IPS-18a (cell line): ENCODE measurements around the gene ADORA2A.

ENCODE experiments used
- H3K27ac ChIP-seq: one replicate; pipeline ENCODE4 v1.5.1; 2013; ENCODE audit warnings: low read length
- H3K27me3 ChIP-seq: one replicate; pipeline ENCODE4 v1.6.1; 2013; ENCODE audit warnings: mild to moderate bottlenecking, low read length; ENCODE audit not compliant: control insufficient read depth, insufficient read depth
- H3K36me3 ChIP-seq: one replicate; pipeline ENCODE4 v1.6.1; 2013; ENCODE audit warnings: low read depth, low read length; ENCODE audit not compliant: control insufficient read depth
- H3K4me1 ChIP-seq: one replicate; pipeline ENCODE4 v1.6.1; 2013; ENCODE audit warnings: low read depth, low read length; ENCODE audit not compliant: control insufficient read depth
- H3K4me3 ChIP-seq: one replicate; pipeline ENCODE4 v1.5.1; 2013; ENCODE audit warnings: low read length
- H3K9ac ChIP-seq: one replicate; pipeline ENCODE4 v1.6.1; 2013; ENCODE audit warnings: mild to moderate bottlenecking, low read length, moderate library complexity
- H3K9me3 ChIP-seq: one replicate; pipeline ENCODE4 v1.6.1; 2013; ENCODE audit warnings: low read depth, low read length; ENCODE audit not compliant: control insufficient read depth

ADORA2A gene

GRCh38 chr22:24413271-24413670, 14.1 kb upstream of the ADORA2A start:
- Histone ChIP-seq H3K9ac (no peak overlapping the region), H3K27me3 (no peaks in the 10 kb centered on the region), H3K4me1 (no peaks in the 10 kb centered on the region), H3K4me3 (no peak overlapping the region), H3K36me3 (peaks cover 9% of the 10 kb centered on the region), H3K27ac (no peak overlapping the region), H3K9me3 (no peaks in the 10 kb centered on the region)

GRCh38 chr22:24413736-24414385, 13.5 kb upstream of the ADORA2A start:
- no peak overlapping the region for H3K4me3 ChIP-seq
- no peaks in the 10 kb centered on the region for H3K9me3 ChIP-seq
- no peak overlapping the region for H3K27ac ChIP-seq
- H3K36me3 ChIP-seq = peaks cover 9% of the 10 kb centered on the region
- no peak overlapping the region for H3K9ac ChIP-seq
- H3K4me1 ChIP-seq = no peaks in the 10 kb centered on the region
- no peaks in the 10 kb centered on the region for H3K27me3 ChIP-seq

DNA sequence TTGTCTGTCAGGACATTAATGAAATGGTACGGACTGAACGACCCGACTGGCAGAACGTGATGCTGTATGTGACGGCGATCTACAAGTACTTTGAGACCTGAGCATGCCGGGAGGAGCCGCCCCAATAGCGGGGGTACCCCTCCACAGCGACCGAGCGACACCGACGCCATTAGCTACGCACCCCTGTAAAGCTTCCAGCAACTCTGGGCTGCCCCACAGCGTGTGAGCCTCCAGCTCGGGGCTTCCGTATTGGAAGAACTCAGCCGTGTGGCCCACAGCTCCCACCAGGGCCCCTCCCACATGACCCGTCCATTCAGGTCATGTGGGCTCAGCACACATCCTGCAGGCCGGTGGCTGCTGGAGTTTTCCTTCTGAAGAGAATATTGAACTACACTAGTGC, 12.9 kb upstream of the ADORA2A start:
- peaks cover 9% of the 10 kb centered on the region for H3K36me3 ChIP-seq
- no peak overlapping the region for H3K9ac ChIP-seq
- no peak overlapping the region for H3K4me3 ChIP-seq
- H3K9me3 ChIP-seq = no peaks in the 10 kb centered on the region
- no peak overlapping the region for H3K27ac ChIP-seq
- peaks cover 4% of the 10 kb centered on the region for H3K4me1 ChIP-seq
- H3K27me3 ChIP-seq = no peaks in the 10 kb centered on the region

DNA sequence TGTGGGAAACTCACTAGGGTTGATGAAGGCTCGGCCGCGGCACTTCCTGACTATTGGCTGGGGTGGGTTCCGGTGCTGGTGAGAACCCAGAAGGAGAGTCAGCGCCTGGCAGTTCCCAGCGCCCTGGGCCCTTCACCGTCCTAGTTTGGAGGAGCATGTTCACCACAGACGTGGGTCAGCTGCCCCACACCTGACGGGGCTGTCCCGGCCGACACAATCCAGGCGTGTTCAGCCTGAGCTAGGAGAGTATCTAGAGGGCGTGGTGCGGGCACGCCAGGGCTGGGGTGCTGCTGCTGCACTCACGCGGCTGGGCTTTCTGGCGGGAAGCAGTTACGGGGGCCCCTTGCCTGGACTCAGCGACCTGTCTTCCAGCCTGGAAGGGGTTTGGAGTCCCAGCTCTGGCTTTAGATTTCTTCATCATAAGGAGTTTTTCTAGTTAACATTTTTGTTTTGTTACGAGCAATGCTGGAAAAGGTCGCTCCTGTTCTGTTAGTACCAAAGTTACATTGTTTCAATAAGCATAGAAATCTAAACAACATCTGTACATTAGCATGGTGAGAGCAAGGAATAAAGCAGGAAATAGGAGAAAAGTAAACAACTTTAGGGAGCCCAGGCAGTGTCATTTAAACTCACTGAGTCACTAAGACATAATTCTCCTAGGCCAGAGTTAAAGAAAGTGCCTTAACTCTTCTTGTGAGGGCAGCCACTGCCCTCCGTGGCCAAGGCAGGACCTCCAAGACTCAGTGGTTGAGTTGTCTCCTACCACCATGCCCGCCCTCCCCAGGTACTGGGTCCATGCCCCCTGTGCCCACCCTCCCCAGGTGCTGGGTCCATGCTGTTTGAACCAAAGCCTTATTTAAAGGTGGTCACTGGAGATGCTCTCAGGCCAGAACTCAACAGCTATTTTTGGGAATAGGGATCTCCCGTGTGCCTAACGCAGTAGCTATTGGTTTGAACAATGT, 12.1 kb upstream of the ADORA2A start:
- Histone ChIP-seq H3K27ac (no peak overlapping the region), H3K9ac (no peak overlapping the region), H3K9me3 (no peaks in the 10 kb centered on the region), H3K36me3 (peaks cover 9% of the 10 kb centered on the region), H3K4me1 (peaks cover 8% of the 10 kb centered on the region), H3K27me3 (no peaks in the 10 kb centered on the region), H3K4me3 (no peak overlapping the region)

- Histone ChIP-seq H3K27me3 (no peaks in the 10 kb centered on the region), H3K27ac (no peak overlapping the region), H3K9me3 (no peaks in the 10 kb centered on the region), H3K4me1 (peaks cover 8% of the 10 kb centered on the region), H3K4me3 (no peak overlapping the region), H3K36me3 (peaks cover 9% of the 10 kb centered on the region), H3K9ac (no peak overlapping the region)
These were observed 11.3 kb upstream of the ADORA2A start for GRCh38 chr22:24416095-24416494.

DNA sequence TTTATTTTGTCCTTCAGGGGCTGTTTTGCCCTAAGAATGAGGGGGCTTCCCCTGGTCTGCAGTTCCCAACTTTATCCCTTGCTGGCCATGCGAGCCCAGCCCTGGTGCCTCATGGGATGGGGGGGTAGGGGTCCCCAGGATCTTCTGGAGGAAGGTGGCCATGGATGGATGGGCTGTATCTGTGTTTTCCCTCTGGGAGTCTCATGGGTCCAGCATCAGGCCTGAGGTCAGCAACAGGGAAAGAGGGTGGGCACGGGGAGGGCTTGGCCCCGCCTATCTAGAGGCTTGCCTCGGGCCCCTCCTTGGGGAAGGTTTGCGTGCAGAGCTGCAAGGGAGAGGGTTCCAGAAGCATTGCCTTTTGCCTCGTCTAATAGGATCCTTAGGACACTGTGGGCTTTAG, 10.8 kb upstream of the ADORA2A start:
- Histone ChIP-seq H3K9me3 (no peaks in the 10 kb centered on the region), H3K27me3 (no peaks in the 10 kb centered on the region), H3K36me3 (peaks cover 9% of the 10 kb centered on the region), H3K27ac (no peak overlapping the region), H3K4me3 (no peak overlapping the region), H3K9ac (no peak overlapping the region), H3K4me1 (peaks cover 8% of the 10 kb centered on the region)

DNA sequence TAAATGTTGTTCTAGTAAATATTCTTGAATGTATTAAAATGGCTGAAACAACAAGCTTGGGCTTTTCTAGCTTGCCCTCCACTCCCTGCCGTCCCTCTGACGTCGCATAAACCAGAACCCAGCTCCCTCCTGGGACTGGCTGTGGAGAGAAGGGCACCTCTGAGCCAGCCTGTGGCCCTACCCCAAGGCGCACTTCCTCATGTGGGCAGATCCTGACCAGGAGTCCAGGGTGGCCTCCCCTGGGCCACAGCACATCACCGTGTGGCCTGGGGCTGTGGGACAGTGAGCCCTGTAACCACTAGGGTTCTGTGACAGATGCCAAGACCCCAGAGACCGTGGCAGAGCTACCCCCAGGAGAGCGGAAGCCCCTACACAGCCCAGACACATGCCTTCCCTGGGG, 10.2 kb upstream of the ADORA2A start:
- Histone ChIP-seq H3K9me3 (no peaks in the 10 kb centered on the region), H3K27ac (no peak overlapping the region), H3K9ac (no peak overlapping the region), H3K4me3 (no peak overlapping the region), H3K4me1 (peaks cover 8% of the 10 kb centered on the region), H3K27me3 (no peaks in the 10 kb centered on the region), H3K36me3 (peaks cover 9% of the 10 kb centered on the region)

DNA sequence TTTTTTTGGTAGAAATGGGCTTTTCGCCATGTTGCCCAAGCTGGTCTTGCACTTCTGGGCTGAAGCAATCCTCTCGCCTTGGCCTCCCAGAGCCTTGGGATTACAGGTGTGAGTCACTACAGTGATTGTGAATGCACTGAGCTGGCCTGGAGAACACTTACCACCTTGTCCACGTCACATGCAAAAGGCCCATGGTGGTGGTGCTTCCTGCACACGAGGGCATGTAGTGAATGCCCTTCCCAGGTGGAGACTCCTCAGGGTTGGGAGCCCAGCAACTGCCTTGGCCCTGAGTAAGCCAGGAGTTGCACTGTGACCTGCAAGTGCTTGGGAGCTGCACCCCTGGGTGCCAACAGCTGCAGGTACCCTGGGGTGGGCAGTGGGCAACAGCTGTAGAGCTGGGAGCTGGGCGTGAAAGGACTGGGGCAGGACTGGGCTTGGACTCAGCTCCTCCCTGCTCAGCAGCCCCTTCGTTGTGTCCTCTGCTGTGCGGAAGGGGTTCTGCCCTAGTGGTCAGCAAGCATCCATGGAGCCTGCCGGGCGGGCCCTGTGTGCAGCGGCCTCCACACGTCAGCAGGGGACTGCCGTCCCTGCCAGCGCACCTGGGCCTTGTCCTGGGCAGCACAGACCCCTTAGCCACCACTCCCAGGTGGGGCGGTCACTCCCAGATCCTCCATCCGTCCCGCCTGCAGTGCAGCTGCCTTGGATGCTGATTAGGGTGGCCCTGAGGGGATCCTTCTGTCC, 9.3 kb upstream of the ADORA2A start:
- H3K27ac ChIP-seq = no peak overlapping the region
- no peak overlapping the region for H3K9ac ChIP-seq
- H3K4me1 ChIP-seq = peaks cover 8% of the 10 kb centered on the region
- no peaks in the 10 kb centered on the region for H3K27me3 ChIP-seq
- H3K4me3 ChIP-seq = no peak overlapping the region
- no peaks in the 10 kb centered on the region for H3K9me3 ChIP-seq
- H3K36me3 ChIP-seq = peaks cover 9% of the 10 kb centered on the region

GRCh38 chr22:24418786-24419474, 8.5 kb upstream of the ADORA2A start:
- Histone ChIP-seq H3K36me3 (peaks cover 9% of the 10 kb centered on the region), H3K4me3 (no peak overlapping the region), H3K27me3 (peaks cover under 1% of the 10 kb centered on the region), H3K9ac (no peak overlapping the region), H3K9me3 (no peaks in the 10 kb centered on the region), H3K27ac (no peak overlapping the region), H3K4me1 (peaks cover 8% of the 10 kb centered on the region)

DNA sequence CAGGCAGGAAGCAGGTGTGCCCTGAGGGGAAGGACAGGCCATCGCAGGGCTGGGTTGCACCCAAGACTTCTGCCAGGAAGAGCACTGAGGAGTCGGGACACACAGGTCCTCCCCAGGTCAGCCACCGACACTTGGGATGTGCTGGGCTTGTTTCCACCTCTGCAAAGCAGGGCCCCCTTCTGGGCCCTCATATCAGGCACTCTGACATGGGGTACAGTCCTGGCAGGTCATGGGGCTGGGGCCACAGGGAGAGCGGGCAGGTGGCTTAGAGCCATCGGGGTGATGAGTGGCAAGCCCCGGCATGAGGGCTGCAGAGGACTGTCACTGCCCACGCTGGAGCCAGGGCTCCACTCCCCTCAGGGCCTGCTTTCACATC, 7.9 kb upstream of the ADORA2A start:
- Histone ChIP-seq H3K27ac (no peak overlapping the region), H3K4me3 (no peak overlapping the region), H3K27me3 (peaks cover 6% of the 10 kb centered on the region)

More for the DNA sequence above, 7.9 kb upstream of the ADORA2A start:
- Histone ChIP-seq H3K9me3 (no peaks in the 10 kb centered on the region), H3K4me1 (peaks cover 8% of the 10 kb centered on the region), H3K36me3 (peaks cover 7% of the 10 kb centered on the region), H3K9ac (no peak overlapping the region)
